LoVo (cell line): Measurements from ENCODE around the gene CIRBP.

Experiments used
- DNase-seq: peaks from one replicate; pipeline ENCODE4 v3.0.0-alpha.2; 2016; ENCODE audit warnings: low spot score

Gene CIRBP

DNA sequence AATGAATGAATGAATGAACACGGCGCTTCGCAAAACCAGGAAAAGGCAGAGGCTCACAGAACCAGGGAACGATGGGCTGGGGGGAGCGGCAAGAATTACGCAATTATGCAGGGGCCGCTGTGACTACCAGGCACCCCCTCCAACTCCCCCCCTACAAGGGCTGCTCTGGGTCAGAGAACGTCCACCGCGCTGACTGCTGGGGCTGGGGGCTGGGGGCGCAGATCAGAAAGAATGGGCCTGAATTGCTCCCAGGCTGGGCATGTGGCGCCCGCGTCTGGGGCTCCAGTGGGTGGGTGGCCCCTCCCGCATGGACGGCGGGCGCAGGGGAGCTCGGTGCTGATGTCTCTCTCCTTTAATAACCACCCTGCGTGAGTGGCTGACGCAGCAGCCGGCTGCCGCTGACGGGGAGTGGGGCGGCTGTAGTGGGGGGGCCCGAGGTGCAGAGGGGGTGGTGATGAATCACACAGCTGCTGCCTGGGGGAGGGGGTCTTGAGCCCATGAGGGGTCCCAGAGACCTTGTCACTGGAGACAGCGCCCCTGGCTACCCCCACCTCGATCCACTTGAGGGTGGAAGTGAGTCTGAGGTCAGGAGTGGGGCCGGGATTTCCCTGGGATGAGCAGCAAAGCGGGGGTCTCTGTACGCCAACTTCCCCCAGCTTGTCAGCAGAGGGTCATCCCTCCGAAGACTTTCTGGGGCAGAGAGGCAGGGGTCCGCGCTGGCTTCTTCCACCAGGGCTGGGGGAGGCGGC is 1.5 kb upstream of the CIRBP start:
- no peak for DNase-seq

DNA sequence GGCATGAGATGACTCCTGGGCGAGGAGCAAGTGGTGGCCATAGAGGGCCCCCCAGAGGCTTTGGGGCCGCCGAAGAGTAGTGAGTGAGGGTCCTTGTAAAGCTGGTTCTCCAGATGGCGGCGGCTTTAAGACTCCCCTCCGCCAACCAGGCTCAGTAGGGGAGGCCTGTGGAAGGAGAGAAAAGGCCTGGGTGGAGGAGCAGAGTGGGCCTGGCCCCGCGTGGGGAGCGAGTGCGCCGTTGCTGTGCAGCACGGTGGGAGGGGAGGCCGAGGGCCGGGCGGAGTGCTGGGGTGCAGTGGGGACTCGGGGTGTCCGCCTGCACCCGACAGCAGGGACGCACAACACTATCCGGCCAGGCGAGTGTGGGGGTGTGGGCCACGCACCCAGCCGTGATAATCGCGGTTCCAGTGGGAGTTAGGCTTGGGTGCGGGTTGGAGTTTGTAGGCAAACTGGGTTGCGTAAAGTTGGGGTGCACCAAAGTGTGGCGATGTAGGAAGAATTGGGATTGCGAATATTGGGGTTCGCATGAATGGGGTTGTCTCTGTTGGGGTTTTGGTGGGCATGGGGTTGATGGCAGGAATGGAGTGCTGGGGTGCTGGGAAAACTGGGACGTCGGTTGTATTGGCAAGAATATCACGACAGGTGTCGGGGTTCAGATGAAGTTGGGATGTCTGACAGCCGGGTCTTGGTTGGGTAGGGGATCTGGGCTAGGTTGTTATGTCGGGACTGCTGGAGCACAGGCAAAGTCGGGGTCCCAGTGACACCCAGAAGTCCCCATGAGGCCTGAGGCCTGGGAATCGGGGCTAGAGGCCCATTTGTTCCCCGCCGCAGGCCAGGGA is 687 bp upstream of the CIRBP start:
- no peak for DNase-seq

DNA sequence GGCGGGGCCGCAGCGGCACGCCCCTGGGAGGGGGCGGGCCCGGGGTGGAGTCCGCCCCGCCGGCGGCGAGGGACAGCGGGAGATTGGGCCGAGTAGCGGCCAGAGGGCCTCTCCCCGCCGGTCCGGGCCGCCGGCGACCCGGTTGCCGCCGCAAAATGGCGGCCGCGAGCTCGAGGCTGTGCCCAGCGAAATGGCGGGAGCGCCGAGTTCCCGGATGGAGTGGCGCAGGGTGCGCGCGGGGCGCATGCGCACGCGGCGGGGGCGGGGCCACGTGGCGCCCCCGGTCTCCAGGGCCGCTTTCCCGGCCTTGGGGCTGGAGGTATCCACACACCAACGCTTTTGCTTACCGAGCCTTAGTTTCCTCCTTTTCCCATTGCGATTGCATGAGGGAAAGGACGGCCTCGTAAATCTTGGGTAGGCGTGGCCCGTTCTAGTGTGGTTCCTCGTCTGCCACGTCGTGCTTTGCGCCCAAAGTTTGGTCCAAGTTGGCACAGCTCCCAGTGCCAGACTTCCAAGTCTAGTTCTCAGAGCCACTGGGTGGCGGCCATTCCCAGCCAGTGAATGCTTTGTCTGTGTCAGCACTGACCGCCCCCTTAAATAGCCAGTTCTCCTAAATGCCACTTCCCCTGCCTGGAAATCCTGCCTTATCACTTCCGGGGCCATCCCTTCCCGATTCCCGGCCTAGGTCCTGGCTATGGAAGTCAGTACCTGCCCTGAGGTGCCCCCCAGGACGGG is 513 bp downstream of the CIRBP start:
- peak; percentile 87 for DNase-seq

DNA sequence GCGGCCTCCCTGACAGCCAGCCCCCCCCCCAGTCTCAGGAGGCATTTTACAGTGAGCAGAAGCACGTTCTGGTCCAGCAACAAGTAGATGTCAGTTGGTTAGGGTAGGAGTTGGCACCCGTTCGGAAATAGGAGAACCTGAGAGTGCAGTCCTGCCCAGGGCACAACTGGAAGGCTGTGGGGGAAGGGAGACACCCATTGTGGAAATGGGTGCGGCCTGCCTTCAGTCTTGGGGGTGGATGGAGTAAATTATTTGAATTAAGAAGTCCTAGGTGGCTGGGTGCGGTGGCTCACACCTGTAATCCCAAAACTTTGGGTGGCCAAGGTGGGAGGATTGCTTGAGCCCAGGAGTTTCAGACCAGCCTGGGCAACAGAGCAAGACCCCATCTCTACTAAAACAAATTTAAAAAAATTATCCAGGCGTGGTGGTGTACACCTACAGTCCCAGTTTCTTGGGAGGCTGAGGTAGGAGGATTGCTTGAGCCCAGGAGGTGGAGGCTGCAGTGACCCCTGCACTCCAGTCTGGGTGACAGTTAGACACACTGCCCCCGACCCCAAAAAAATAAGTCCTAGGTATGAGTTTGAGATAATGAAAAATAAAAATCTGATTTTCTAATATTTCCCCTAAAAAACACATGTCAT is 1.2 kb downstream of the CIRBP start:
- no peak for DNase-seq

DNA sequence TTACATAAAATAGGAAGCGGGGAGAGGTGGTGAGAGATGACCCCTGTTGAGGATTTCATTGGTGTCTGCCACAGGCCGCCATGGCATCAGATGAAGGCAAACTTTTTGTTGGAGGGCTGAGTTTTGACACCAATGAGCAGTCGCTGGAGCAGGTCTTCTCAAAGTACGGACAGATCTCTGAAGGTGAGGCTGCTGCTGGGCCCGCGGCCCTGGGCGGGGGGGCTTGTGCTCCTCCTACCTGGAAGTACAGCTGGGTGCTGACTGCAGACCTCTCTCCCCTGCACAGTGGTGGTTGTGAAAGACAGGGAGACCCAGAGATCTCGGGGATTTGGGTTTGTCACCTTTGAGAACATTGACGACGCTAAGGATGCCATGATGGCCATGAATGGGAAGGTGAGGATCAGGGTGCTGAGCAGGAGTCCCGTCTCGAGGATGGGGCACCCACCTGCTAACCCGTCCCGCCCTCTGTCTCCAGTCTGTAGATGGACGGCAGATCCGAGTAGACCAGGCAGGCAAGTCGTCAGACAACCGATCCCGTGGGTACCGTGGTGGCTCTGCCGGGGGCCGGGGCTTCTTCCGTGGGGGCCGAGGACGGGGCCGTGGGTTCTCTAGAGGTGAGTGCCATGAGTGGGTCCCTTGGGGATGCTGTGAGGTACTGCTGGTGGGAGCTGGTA is 1.9 kb downstream of the CIRBP start:
- no peak for DNase-seq

DNA sequence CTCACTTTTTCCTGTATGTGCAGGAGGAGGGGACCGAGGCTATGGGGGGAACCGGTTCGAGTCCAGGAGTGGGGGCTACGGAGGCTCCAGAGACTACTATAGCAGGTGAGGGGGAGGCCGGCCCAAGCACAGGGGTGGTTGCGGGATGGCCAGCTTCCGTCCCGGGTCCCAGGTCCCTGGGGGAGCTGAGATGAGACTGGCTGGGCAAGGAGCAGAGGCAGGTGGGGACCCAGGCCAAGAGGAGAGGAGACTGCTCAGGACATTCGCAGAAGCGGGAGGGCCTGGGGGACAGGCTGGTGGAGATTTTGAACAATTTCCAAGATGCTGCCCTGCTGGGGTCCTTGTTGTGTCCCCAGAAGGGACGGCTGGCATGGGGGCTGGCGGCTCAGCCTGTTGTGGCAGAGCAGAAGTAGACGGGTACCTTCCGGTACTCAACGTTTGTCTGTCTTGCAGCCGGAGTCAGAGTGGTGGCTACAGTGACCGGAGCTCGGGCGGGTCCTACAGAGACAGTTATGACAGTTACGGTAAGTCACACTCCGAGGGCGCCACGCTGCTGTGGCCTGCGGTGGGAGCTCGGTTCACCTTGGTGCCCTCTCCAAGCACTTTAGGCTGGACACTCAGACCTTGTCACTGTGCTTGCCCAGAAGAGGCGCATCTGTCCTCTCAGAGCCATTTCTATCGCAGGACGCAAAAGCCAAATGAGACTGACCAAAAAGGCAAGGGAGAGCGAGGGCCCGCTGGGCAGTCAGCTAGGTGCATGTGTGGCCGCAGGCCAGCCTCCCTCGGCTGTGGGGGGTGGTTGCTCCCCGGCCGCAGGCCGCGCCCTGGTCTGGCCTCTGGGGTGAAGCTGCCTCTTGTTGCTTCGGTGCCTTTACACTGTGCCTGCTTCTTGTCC is 2.6 kb downstream of the CIRBP start:
- no peak for DNase-seq

DNA sequence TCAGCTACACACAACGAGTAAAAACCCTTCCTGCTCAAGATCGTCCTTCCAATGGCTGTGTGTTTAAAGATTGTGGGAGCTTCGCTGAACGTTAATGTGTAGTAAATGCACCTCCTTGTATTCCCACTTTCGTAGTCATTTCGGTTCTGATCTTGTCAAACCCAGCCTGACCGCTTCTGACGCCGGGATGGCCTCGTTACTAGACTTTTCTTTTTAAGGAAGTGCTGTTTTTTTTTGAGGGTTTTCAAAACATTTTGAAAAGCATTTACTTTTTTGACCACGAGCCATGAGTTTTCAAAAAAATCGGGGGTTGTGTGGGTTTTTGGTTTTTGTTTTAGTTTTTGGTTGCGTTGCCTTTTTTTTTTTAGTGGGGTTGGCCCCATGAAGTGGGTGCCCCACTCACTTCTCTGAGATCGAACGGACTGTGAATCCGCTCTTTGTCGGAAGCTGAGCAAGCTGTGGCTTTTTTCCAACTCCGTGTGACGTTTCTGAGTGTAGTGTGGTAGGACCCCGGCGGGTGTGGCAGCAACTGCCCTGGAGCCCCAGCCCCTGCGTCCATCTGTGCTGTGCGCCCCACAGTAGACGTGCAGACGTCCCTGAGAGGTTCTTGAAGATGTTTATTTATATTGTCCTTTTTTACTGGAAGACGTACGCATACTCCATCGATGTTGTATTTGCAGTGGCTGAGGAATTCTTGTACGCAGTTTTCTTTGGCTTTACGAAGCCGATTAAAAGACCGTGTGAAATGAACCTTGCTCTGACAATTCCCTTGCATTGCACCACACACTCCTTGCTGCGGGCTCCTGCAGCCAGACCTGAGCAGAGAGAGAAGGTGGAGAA is 3.5 kb downstream of the CIRBP start:
- no peak for DNase-seq

DNA sequence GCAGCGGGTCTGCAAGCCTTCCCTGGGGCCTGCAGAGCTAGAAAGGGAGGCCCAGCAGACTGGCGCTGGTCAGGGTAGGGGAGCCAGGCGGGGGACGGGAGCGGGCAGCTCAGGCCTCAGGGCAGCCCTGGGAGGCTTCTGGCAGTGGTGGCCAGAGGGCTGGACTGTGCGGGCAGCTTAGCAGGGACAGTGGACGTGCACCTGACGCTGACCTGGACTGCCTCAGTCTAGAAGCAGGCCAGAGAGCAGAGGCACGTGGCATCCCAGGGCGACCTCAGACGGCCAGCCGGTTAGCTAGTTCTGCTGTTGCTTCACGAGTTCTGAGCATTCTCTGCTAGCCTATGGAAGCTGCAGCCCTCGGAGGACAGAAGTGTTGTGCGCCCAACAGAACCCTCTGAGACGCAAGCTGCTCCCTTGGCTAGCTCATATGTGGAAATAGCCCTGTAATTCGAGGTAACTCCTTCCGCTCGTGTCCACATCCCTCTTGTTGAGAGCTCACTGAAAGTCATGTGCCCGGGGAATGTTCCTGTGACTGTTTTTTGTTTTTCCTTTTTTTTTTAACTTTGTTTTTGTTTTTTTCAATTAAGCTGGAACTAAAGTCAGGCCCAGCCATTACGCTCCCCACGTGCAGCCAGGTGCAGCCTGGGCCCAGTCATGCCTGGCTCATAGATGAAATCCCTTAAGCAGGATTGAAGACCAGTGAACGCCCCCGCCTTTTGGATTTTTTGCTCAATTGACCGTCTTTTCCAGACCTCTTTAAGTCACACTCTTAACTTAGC is 4.3 kb downstream of the CIRBP start:
- no peak for DNase-seq

DNA sequence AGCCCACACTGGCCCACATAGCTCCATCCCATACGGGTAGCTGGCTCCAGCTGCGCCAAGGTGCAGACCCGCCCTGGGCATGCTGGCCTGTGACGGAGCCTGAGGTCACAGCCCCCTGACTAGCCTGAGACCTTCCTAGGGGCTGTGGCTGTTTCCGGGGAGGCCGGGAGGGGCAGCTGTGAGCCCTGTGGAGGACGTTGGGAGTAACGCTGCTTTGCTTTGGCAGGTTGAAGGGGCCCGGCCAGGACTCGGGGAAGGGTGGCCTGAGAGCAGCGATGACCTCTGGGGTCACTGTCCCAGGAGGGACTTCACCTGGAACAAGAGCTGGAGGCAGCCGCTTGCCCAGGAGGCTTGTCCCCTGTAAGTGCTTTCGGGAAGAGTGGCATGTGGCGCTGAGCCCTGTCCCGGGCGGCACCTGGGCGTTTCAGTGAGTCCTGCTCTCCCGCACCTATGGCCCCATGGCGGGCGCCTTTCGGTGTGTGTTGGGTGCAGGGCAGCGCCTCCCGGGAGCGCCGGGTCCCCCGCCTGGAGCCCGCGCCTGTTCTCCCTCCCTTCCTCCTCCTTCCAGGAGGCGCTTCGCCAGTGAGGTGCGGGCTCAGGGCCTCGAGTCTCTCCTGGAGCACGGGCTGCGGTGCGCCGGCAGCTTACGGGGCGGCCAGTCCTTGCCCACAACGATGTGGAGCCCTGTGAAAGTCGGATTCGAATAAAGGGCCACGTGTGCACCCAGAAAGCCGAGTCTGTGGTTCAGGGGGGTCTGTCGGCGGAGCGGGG is 5.1 kb downstream of the CIRBP start:
- DNase-seq = no peak

DNA sequence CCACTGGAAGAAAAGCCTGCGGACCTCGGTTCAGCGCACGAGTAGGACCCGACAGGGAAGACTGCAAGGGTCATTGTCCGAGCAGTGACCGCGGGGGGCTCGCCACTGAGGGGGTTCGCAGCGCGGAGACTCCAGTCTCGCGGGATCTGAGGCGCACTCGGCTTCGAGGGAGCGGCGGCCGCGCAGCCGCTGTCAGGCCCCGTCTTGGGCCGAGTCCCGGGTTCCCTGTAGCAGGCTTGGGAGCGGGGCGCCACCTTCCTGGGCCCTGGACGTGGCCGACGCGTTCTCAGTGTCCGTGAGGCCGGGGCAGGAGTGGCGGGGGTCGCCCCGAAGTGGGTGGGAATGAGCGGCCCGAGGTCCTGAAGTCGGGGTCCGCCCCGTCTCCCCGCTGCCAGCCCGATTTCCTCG is 5.7 kb downstream of the CIRBP start:
- peak; percentile 41 for DNase-seq

DNA sequence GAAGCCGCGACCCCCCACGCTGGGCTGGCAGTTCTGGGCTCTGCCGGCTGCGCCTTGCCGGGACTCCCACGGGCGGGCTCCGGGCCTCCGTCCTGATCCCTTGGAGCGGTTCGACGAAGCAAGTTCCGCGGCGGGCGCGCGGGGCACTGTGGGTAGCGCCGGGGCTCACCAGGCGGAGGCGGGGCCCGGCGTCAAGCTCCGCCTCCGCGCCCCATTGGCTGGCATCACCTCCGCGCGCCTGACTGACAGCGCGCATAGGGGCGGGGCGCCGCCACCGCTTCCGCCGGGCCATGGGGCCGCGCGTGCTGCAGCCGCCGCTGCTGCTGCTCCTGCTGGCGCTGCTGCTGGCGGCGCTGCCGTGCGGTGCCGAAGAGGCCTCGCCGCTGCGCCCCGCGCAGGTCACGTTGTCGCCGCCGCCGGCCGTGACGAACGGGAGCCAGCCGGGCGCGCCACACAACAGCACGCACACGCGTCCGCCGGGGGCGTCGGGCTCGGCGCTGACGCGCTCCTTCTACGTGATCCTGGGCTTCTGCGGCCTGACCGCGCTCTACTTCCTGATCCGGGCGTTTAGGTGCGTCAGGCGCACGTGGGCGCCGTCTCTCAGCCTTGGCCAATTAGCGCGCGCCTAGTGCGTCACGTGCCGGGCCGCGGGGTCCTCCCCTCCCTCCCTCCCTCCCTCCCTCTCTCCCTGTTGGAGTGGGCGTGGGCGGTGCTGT is 6.3 kb downstream of the CIRBP start, which contains the start of gene FAM174C:
Gene FAM174C (plus strand): TSS at position 271 of the 716 bp plus-strand sequence. CDS start 20 bp downstream, at position 291.
- peak; percentile 96 for DNase-seq

DNA sequence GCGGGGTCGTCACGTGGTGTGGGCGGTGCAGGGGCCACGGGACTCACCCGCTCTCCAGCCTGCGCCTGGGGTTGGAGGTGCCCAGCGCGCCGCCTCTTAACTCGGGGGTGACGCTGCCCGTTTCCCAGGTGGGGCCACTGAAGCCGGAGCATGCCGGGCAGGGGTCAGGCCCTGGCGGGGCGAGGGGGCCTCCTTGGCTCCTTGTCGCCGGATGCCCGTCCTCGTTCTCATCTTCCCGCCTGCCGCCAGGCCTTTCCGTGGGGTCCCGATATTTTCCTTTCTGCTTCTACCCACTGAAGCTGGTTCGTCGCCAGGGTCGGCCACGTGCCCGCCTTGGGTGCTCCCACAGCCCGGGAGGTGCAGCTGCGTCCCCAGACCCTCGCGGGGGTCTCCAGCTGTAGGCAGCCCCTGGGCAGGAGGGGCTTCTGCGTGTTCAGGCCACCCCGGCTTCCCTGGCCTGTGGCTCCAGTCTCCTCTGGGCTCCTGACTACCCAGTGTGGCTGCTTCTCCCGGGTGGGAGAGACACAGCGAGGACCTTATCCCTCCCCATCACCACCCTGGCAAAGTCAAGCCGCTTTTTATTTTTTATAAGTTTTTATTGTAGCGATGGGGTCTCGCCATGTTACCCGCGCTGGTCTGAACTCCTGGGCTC is 7.0 kb downstream of the CIRBP start:
- DNase-seq = no peak

DNA sequence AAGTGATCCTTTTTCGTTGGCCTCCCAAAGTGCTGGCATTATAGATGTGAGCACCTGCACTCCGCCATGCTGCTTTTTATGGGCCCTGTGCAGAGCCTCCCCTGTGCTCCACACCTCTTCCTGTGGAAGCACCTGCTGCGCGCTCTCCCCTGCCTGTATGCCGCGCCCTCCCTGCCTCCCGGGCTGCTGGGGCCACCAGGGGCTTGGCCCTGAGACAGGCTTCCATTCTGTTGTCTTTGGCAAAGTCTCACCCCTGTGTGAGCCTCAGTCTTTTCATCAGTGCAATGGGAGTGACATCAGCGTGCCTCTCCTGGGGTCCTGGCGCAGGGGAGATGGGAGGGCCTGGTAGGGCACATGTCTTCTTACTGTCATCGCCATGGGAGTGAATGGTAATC is 7.5 kb downstream of the CIRBP start:
- no peak for DNase-seq

DNA sequence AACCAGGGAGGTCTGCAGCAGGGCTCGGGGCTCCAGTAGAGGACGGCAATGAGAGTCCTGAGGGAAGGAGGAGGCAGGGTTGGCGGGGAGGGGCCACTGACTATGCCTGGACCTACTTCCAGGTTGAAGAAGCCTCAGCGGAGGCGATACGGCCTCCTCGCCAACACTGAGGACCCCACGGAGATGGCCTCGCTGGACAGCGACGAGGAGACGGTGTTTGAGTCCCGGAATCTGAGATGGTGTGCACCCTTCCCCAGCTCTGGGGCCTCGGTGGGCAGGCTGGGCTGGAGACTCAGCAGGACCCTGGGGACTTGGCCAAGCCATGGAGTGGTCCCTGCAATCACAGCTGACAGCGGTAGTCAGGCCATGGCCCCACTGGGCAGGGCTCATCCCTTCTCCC is 7.9 kb downstream of the CIRBP start:
- no peak for DNase-seq

DNA sequence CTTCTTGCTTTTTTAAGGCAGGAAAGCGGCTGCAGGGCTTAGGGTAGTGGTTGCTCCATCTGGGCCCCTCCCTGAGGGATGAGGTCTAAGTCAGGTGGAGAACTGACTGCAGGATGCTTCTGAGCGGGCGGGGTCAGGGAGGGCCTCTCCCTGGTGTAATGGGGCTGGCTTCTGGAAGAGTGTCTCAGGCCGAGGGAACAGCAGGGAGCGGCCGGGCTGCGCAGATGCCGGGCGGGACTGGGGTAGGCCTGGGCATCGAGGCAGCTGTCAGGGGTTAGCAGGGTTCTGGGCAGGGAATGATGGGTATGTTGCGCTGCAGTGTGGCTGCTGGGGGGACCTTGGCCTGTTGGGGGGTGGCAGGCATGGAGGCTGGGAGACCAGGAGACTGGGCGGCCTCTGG is 8.9 kb downstream of the CIRBP start:
- DNase-seq = no peak

DNA sequence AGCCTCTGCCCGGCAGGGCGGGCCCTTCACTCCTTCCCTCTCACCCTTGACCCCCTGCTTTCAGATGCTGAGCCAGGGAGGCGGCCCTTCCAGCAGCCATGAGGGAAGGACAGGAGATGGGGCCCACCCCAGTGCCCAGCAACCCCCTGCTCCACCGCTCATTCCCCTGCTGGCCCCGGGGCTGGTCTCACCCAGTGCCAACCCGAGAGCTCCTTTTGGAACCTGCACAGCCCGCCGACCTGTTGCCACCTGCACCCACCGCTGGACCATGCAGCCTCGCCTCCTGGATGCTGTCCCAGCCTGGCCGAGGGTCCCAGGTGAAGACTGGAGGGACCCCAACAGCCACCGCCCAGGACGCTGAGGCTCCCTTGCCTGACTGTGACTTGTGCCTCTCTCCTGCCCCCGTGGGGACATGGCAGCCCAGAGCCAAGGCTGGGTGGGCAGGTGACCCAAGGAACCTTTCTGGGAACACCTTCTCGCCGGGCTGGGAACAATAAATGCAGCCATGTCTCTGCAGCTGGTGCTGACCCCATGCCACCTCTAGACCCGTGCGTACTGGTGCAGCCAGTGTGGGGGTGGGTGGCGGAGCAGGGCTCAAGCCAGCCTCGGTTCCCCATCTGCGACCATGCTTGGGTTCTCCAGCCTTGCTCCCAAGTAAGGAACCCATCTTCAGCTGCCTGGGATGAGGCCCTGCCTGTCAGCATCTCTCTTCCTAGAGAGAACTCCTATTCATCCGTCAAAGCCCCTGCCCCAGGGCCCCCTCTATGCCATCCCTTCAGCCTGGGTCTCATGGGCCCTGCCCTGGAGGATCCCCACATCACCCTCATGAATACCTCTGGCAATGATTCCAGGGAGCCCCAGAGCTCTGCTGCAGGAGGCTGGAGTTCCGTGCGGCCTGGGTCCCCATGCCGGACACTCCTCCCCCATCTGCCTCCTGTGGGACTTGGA is 9.9 kb downstream of the CIRBP start:
- DNase-seq = no peak
